Mucosa of descending colon (tissue), 3 donors: Measurements from ENCODE around the gene PLXNA2. TPM values are rescaled to one million over a fixed set of nuclear protein-coding genes. Genes with fewer than 3 reads are reported as not detected.

ENCODE experiments used
- ATAC-seq: fragments of 200-7000 bp; cut with Tn5 transposase; one replicate; pipeline ENCODE4 v1.9.1; 2020; ENCODE audit warnings: mild to moderate bottlenecking, moderate library complexity
- DNase-seq, 3 donors: peaks; one replicate each; pipeline ENCODE4 v3.0.0-alpha.2; 2020
- H3K36me3 ChIP-seq: fragments of 200-600 bp; one replicate; pipeline ENCODE4 v1.8.0; 2021; ENCODE audit warnings: low read depth, mild to moderate bottlenecking
- H3K4me1 ChIP-seq: fragments of 200-600 bp; one replicate; pipeline ENCODE4 v1.8.0; 2021; ENCODE audit warnings: low read depth, mild to moderate bottlenecking
- H3K4me3 ChIP-seq: fragments of 200-600 bp; one replicate; pipeline ENCODE4 v1.8.0; 2021; ENCODE audit warnings: mild to moderate bottlenecking
- H3K9me3 ChIP-seq: fragments of 200-600 bp; one replicate; pipeline ENCODE4 v1.8.0; 2021; ENCODE audit warnings: mild to moderate bottlenecking
- CTCF ChIP-seq: fragments of 200-600 bp; IDR thresholded peaks from one replicate; pipeline ENCODE4 v1.8.0; 2022; ENCODE audit warnings: antibody characterized with exemption, mild to moderate bottlenecking
- intact Hi-C, 2 donors: fragments of 100-400 bp; cut with DNase I in 1 of 2; cut with micrococcal nuclease in 1 of 2; formaldehyde crosslinking; loops; one replicate each; pipeline versions ENCODE4 v1.11.0 to v1.11.1; 2022; cut with DNase I, micrococcal nuclease
- total RNA-seq, 3 donors: library from RNA; stranded (reverse); fragmentation: NEBNext Ultra II Directional in 2 of 3; extraction: Animal tissue kit (Norgen Biotek cat#: 25700) in 2 of 3; gene quantifications; one replicate each; pipeline versions ENCODE4 v1.2.1 to v1.2.4, GENCODE V29; 2021 to 2023
- donor health status: DM: no; HTN: no; CAD: no; lungs with moderate emphysema.
- donor health status: DM: no; HTN: no; CAD: no.
- donor health status: DM: no; HTN: yes; CAD: no.

Gene PLXNA2
- total RNA-seq, 3 donors from 2014 or later, result 65.5 to 127 (median 70.6) TPM

- no peaks in the 10 kb centered on the region for H3K36me3 ChIP-seq
- TF ChIP-seq CTCF, result no peak
- no peaks in the 10 kb centered on the region for H3K9me3 ChIP-seq
- intact Hi-C loops, result loop anchor here in 1 of 2 donors (10.0 kb wide), 1 partner anchor 82 kb away; no protein-coding TSS in a partner anchor
- DNase-seq (no peak), ATAC-seq (no peak)
- no peak overlapping the region for H3K4me3 ChIP-seq
- H3K4me1 ChIP-seq, result no peaks in the 10 kb centered on the region
Observed at GRCh38 chr1:208013210-208013609, 231.0 kb downstream of the PLXNA2 start.

GRCh38 chr1:208012721-208013120 is 231.5 kb downstream of the PLXNA2 start:
- H3K9me3 ChIP-seq, result no peaks in the 10 kb centered on the region
- H3K36me3 ChIP-seq, result no peaks in the 10 kb centered on the region
- DNase-seq (no peak), ATAC-seq (no peak)
- intact Hi-C loops, result loop anchor here in 1 of 2 donors (10.0 kb wide), 1 partner anchor 82 kb away; no protein-coding TSS in a partner anchor
- H3K4me1 ChIP-seq, result no peaks in the 10 kb centered on the region
- no peak for TF ChIP-seq CTCF
- no peak overlapping the region for H3K4me3 ChIP-seq

- intact Hi-C loops, result loop anchor here in 1 of 2 donors (10.0 kb wide), 1 partner anchor 84 kb away; no protein-coding TSS in a partner anchor
- DNase-seq (no peak), ATAC-seq (no peak)
- Histone ChIP-seq H3K36me3 (no peaks in the 10 kb centered on the region), H3K4me1 (no peaks in the 10 kb centered on the region), H3K9me3 (no peaks in the 10 kb centered on the region), H3K4me3 (no peak overlapping the region)
- TF ChIP-seq CTCF, result no peak
Observed at GRCh38 chr1:208010487-208011071, 233.6 kb downstream of the PLXNA2 start.

DNA sequence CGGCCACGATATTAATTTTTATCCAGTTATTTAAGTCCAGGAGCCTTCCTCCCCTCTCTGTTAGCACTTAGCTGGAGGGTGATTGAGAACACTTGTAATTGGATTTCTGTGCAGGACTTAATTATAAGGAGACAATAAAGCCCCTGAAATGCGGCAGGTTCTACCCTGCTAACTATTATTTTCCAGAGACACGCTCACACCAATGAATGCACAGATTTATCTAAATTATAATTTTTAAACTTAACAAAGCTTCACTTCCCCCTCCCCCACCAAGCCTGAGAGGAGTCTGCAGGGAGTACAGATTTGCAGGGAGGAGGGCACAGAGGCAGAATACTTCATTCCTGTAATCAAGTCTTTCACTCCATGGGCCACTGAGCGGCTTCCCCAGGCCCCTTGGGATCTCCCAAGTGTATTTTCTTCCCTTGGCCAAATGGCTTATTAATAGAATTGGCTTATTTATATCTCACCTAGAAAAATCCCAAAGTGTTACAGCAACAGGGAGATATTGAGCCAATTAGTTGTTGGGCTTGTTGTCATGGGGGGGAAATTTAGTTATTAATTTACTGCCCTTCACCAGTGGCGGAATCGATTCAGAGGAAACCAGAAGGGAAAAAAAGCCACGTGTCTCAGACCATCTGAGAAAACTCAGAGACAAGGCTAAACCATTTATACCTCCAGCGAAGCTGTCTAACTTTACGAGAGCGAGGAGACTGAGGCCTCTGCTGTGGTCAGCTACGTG is 234.3 kb downstream of the PLXNA2 start:
- ATAC-seq (no peak), DNase-seq (no peak)
- Histone ChIP-seq H3K36me3 (no peaks in the 10 kb centered on the region), H3K4me3 (no peak overlapping the region), H3K9me3 (no peaks in the 10 kb centered on the region), H3K4me1 (no peaks in the 10 kb centered on the region)
- no peak for TF ChIP-seq CTCF
- intact Hi-C loops, result loop anchor here (5.0 to 10.0 kb wide), 2 partner anchors 85 to 92 kb away; no protein-coding TSS in a partner anchor

DNA sequence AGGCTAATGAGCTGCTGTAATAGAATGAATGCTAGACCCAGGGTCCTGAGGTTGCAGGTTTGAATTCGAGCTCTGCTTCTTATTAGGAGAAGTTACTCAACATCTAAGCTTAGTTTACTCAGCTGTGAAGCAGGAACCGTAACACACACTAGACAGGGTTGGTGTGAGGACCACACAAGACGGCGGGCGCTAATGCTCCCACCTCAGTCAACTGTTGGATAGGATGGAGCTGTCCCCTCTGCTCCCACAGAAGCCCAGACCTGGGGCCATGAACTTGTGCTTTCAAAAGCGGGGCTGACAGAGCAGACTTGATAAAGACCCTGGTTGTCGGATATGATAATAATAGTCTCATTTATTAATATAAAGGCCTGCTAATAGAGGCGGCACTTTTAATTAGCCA is 234.9 kb downstream of the PLXNA2 start:
- H3K4me1 ChIP-seq, result no peaks in the 10 kb centered on the region
- intact Hi-C loops, result loop anchor here in 1 of 2 donors (5.0 kb wide), 1 partner anchor 93 kb away; no protein-coding TSS in a partner anchor
- H3K9me3 ChIP-seq, result no peaks in the 10 kb centered on the region
- TF ChIP-seq CTCF, result no peak
- DNase-seq, result no peak
- H3K36me3 ChIP-seq, result no peaks in the 10 kb centered on the region
- ATAC-seq, result no peak
- no peak overlapping the region for H3K4me3 ChIP-seq
